Fibroblast of peridontal ligament (primary cell): ENCODE measurements around the gene DYNC1LI1.
A peak's percentile ranks its signal among the peaks of the same experiment; 100 is the strongest.

Source experiments
- DNase-seq: peaks from one replicate; pipeline ENCODE4 v3.0.0-alpha.2; 2010; ENCODE audit errors: extremely low read depth

DYNC1LI1 gene

DNA sequence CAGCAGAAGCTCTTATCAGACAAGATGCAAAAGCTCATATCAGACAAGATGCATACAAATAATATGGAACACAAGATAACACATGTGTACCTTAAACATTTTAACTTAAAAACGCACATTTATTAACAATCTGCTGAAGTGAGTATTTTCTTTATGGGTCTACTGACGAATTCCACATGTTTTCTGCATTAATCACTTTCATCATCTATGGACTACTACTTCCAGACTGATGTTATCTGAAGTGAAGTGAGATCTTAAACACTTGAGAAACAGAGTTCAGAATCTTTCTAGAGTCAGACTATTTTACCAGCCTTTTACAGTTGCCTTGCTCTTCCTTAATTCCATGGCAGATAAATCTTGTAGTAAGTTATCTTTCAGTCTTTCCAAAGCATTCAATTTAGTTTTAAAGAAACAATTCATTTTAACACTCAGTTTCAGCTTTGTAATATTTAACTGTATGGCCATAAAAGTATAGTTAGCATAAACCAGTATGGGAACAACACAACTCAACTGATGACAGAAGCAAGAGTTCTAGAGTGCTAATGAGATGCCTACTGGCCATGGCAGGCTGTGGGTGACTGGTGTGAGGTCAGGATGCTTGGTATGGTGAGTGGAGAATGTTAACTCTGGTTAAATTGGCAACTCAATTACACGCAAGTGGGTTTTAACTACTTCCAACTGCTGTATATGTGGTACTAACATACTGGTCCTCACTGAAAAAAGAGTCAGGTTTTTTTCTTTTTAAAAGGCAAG is 77.8 kb downstream of the DYNC1LI1 start:
- no peak for DNase-seq

DNA sequence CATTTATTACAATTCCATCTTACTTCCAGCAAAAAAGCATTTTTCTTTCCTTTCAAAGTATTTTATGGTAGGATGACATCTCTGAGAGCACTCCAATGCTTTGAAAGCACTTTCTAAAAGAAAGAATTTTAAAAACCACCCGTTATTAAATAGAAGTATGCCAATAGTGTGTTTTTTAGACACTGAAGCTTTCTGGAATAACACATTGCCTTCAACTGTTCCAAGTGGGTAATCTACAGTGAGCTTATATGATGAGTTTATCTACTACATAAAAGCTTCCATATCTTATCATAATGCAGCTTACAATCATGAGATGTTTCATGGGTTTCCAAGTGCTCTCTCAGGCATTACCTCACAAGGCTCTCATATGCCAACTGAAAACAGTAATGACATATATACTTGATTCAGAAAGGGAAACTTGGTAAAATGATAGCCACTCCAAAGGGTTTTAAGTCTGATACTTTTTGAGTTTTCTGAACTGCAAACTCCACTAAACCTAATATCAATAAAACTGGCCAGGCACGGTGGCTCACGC is 82.1 kb downstream of the DYNC1LI1 start:
- DNase-seq = no peak

DNA sequence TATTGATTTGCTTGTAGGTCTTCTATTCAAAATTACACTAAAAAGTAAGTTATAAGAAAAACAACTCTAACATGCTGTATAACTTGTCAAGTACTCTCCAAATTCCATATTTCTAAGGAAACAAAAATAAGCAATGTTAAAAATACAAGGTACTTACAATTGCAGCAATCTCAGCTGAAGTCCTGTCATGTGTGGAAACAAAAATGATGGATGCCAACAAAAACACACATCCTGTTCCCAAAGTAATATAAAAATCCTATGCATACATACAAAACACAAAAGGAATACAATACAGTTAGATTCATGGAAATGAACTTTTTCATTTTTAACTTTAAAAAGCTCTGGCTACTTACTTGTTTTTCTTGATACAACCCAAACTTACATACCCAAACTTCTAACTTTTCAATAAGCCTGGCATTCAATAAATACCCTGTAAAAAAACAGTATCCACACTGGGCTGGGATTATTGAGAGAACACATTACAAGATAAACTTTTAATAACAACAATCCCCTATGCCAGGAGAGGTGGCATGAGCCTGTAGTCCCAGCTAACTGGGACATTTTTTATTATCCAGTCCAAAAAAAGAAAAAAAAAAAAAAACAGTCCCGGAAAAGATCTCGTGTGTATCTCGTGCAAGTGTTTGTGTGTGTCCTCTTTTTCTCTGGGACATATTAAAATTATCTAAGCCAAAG is 82.7 kb downstream of the DYNC1LI1 start:
- DNase-seq = no peak

DNA sequence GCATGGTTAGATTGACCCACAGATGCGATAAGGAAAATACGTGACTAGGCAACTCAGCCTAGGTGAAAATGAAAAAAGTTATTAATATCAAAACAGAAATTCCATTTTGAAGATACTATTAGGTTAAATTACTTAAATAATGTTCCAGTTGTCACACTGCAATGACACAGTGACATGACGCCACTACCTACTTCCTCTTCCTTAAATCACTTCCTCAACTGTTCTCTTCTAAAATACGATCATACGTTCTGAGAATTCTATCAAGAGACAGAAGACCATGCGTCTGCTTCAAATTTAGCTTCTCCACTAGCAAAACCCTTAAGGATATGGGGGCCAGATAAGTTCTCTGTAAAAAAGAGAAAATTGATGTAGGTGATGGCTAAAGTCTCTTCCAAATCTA is 86.2 kb downstream of the DYNC1LI1 start:
- DNase-seq = no peak

DNA sequence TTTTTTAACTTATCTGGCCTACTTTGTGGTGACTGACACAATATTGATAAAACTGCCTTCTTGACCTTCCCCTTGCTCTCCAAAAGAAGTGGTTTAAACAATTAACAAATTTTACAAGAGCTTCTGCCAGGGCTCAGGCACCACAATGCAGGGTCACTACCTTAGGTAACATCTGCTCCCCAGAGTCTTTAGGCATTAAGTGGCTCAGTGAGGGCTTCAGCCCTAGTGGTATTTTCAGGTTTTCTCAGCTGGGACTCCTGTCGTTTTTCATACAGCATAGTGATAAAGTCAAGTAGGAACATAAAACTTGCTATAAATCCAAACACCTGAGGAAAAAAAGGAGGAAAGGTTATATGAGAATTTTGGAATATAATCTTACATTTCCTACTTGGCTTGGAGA is 86.9 kb downstream of the DYNC1LI1 start:
- DNase-seq = no peak

DNA sequence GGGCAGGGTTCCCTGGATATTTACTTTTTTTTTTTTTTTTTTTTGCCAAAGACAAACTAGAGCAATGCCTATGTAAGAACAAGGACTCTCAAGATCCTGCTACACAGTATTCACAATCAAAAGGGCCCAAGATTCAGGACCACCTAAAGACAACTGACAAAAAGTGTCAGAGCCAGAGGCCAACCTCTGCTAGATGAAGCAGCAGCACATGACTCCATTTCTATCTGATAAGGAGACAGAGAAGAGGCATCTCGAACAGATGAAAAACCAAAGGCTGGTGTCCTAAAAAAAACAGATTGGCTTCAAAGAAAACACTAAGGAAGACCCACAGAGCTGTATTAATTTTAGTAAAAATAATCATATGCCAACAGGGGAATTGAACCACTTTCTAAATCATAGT is 88.0 kb downstream of the DYNC1LI1 start:
- DNase-seq = no peak

DNA sequence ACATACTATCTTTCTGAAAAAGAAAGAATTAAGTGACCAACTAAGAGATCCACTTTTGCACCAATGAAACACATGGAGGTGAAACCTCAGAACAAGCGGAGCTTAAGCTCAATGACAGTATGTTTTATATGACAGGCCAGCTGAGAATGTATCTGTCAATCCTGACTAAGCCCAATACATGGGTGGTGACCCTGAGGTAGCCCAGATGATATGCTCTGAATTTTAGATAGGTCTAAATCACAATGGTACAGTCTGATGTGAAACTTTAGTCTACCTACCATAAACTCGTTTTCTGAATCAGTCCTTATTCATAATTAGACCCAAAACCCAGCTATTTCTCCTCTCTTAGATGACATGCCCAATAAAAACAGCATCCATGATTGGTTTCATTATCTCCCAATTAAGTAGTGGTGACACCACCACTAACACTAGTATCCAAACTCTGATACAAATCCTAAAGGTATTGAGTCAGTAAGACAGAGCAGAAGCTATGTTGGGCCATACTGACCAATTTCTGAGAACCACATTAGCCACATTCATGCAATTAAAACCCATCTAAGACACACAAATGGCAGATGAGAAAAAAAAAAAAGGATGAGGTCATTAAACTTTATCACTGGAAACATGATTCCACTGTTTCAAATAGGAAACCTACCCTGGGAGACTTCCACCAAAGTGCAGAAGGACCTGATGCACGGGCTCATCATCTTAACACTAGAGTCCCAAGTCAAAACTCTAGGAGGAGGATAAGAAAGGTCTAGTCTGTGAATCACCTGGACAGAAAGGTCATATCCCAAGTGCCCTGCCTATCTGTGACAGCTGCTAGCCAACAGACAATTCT is 88.6 kb downstream of the DYNC1LI1 start:
- no peak for DNase-seq

DNA sequence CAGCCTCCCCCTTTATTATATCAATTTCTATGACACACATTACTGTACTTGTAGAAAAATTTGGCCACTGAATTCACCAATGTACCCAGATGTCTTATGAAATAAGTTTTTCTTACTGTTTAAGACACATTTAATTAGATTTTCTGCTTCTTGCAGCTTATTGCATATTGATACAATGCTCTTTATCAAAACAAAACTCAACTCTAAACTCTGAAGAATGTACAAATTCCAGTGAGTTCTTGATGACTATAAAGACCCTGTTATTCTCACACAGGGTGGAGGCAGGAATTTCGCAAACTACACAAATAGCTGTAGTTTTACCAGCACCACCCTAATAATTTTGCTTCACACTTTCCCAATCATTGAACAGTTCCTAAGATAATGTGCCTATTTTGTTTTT is 90.1 kb downstream of the DYNC1LI1 start:
- DNase-seq = peak; percentile 78
